ENCODE results near the gene ANKDD1A. TPM values are rescaled to one million over a fixed set of nuclear protein-coding genes. Genes with fewer than 3 reads are reported as not detected.

The ANKDD1A gene
- total and polyA plus RNA-seq, 2 experiments from 2014 or later = 6.7 to 9.3 TPM

GRCh38 chr15:64862408-64862807 lies 49.3 kb upstream of the ANKDD1A start:
- Histone ChIP-seq H3K27ac (ENCODE audit: low read depth) (peak overlapping the region; percentile 84), H3K36me3 (ENCODE audit: insufficient read depth) (0 out of 2 replicates have a peak, but pooled peaks cover 9% of the 10 kb centered on the region), H3K4me2 (peak overlapping the region; percentile 48; the same call in 1 of the 2 replicates), H4K20me1 (replicated peaks; ENCODE audit: insufficient read depth) (peaks cover 12% of the 10 kb centered on the region), H2AFZ (no peak overlapping the region), H3K4me3 (no peak overlapping the region), H3K79me2 (replicated peaks; ENCODE audit: insufficient read depth) (peaks cover 18% of the 10 kb centered on the region), H3K4me1 (ENCODE audit: insufficient read depth) (peaks cover 44% of the 10 kb centered on the region), H3F3A (replicated peaks; ENCODE audit: low read depth) (0 out of 2 replicates have a peak, but pooled peaks cover 13% of the 10 kb centered on the region), H3K9me2 (ENCODE audit: insufficient read depth) (no peaks in the 10 kb centered on the region), H3K27me3 (ENCODE audit: insufficient read depth) (no peaks in the 10 kb centered on the region)
- TF ChIP-seq EZH2phosphoT487 (IDR thresholded peaks at IDR 0.05; ENCODE audit: unreplicated experiment) (no peak), CTCF (conservative IDR thresholded peaks at IDR 0.05; ENCODE audit: low read depth in 2 of 2) (no peak), ZNF114 (CRISPR knock-in tag; IDR thresholded peaks at IDR 0.05) (no peak)
- no peaks in the 10 kb centered on the region; the same call in 2 of the 3 replicates for H3K9me3 Mint-ChIP-seq
- ATAC-seq (no peak), DNase-seq (ENCODE audit: low spot score) (no peak)
- peaks cover 72% of the 10 kb centered on the region for H3K36me3 Mint-ChIP-seq (ENCODE audit: low read depth)
- H3K4me3 Mint-ChIP-seq = no peak overlapping the region
- peak overlapping the region; percentile 77 for H3K27ac Mint-ChIP-seq
- peaks cover 27% of the 10 kb centered on the region for H3K27me3 Mint-ChIP-seq (ENCODE audit: insufficient read depth, low read depth, poor library complexity)
- peaks cover 51% of the 10 kb centered on the region for H3K4me1 Mint-ChIP-seq

GRCh38 chr15:64864068-64864467 lies 47.6 kb upstream of the ANKDD1A start:
- Histone ChIP-seq H3F3A (replicated peaks; ENCODE audit: low read depth) (0 out of 2 replicates have a peak, but pooled peaks cover 13% of the 10 kb centered on the region), H3K27me3 (ENCODE audit: insufficient read depth) (no peaks in the 10 kb centered on the region), H3K79me2 (replicated peaks; ENCODE audit: insufficient read depth) (peaks cover 4% of the 10 kb centered on the region; the same call in 1 of the 2 replicates), H3K27ac (ENCODE audit: low read depth) (no peak overlapping the region), H2AFZ (no peak overlapping the region), H3K4me2 (no peak overlapping the region), H4K20me1 (replicated peaks; ENCODE audit: insufficient read depth) (peaks cover 8% of the 10 kb centered on the region), H3K36me3 (ENCODE audit: insufficient read depth) (0 out of 2 replicates have a peak, but pooled peaks cover 9% of the 10 kb centered on the region), H3K4me3 (no peak overlapping the region), H3K4me1 (ENCODE audit: insufficient read depth) (peaks cover 38% of the 10 kb centered on the region), H3K9me2 (ENCODE audit: insufficient read depth) (no peaks in the 10 kb centered on the region)
- TF ChIP-seq REST (IDR thresholded peaks at IDR 0.05; ENCODE audit: unreplicated experiment) = no peak
- no peak for TF ChIP-seq EZH2 (IDR thresholded peaks at IDR 0.05; ENCODE audit: low read depth, unreplicated experiment)
- no peak for TF ChIP-seq ZNF114 (CRISPR knock-in tag; IDR thresholded peaks at IDR 0.05)
- TF ChIP-seq EZH2phosphoT487 (IDR thresholded peaks at IDR 0.05; ENCODE audit: unreplicated experiment) = no peak
- TF ChIP-seq NANOG (IDR thresholded peaks at IDR 0.05; ENCODE audit: borderline replicate concordance) = no peak
- Mint-ChIP-seq H3K27me3 (ENCODE audit: insufficient read depth, low read depth, poor library complexity) (peaks cover 27% of the 10 kb centered on the region), H3K36me3 (ENCODE audit: low read depth) (peaks cover 60% of the 10 kb centered on the region), H3K4me1 (peaks cover 43% of the 10 kb centered on the region), H3K27ac (no peak overlapping the region), H3K4me3 (no peak overlapping the region), H3K9me3 (no peaks in the 10 kb centered on the region; the same call in 2 of the 3 replicates)
- ATAC-seq (no peak), DNase-seq (ENCODE audit: low spot score) (no peak)

Data from GM23338 (cell line).